GM23338 (cell line): ENCODE results near the gene FBXW2. TPM values are rescaled to one million over a fixed set of nuclear protein-coding genes. Genes with fewer than 3 reads are reported as not detected.

Experiments used
- ATAC-seq: fragments of 200-7000 bp; cut with Tn5 transposase; 3 replicates; pipeline ENCODE4 v1.9.1; 2020
- DNase-seq: peaks from one replicate; pipeline ENCODE4 v3.0.0-alpha.2; 2015; ENCODE audit warnings: low spot score
- H2AFZ ChIP-seq: fragments of 200-600 bp; sonication (generic); 2 replicates; pipeline ENCODE4 v1.8.0; 2016; ENCODE audit warnings: antibody characterized with exemption, mild to moderate bottlenecking, moderate library complexity
- H3F3A ChIP-seq: fragments of 200-600 bp; sonication (generic); replicated peaks from 2 replicates; pipeline ENCODE4 v1.8.0; 2017; ENCODE audit warnings: antibody characterized with exemption, mixed run types, low read depth
- H3K27ac ChIP-seq: fragments of 200-600 bp; sonication (generic); 2 replicates; pipeline ENCODE4 v1.6.1; 2016; ENCODE audit warnings: low read depth
- H3K27me3 ChIP-seq: fragments of 200-600 bp; sonication (generic); 2 replicates; pipeline ENCODE4 v1.8.0; 2016; ENCODE audit warnings: mild to moderate bottlenecking, mixed run types, moderate library complexity; ENCODE audit not compliant: insufficient read depth
- H3K36me3 ChIP-seq: fragments of 200-600 bp; sonication (generic); 2 replicates; pipeline ENCODE4 v1.8.0; 2016; ENCODE audit warnings: mild to moderate bottlenecking; ENCODE audit not compliant: insufficient read depth
- H3K4me1 ChIP-seq: fragments of 200-600 bp; sonication (generic); 2 replicates; pipeline ENCODE4 v1.8.0; 2016; ENCODE audit warnings: mild to moderate bottlenecking, moderate library complexity; ENCODE audit not compliant: insufficient read depth
- H3K4me2 ChIP-seq: fragments of 200-600 bp; sonication (generic); 2 replicates; pipeline ENCODE4 v1.7.1; 2017; ENCODE audit warnings: mixed run types
- H3K4me3 ChIP-seq: fragments of 200-600 bp; sonication (generic); 2 replicates; pipeline ENCODE4 v1.6.1; 2016; ENCODE audit warnings: mixed run types
- H3K79me2 ChIP-seq: fragments of 200-600 bp; sonication (generic); replicated peaks from 2 replicates; pipeline ENCODE4 v1.8.0; 2017; ENCODE audit warnings: mild to moderate bottlenecking; ENCODE audit not compliant: insufficient read depth
- H3K9me2 ChIP-seq: fragments of 200-600 bp; sonication (generic); 2 replicates; pipeline ENCODE4 v1.8.0; 2017; ENCODE audit not compliant: insufficient read depth
- H4K20me1 ChIP-seq: fragments of 200-600 bp; sonication (generic); replicated peaks from 2 replicates; pipeline ENCODE4 v1.8.0; 2017; ENCODE audit warnings: mild to moderate bottlenecking; ENCODE audit not compliant: insufficient read depth
- H3K27ac Mint-ChIP-seq: 2 replicates; pipeline ENCODE4 v1.8.0; 2020; ENCODE audit warnings: inconsistent platforms, mild to moderate bottlenecking, moderate library complexity, mixed read lengths
- H3K27me3 Mint-ChIP-seq: 3 replicates; pipeline ENCODE4 v1.8.0; 2022; ENCODE audit warnings: low read depth, mild to moderate bottlenecking, moderate library complexity, mixed read lengths, inconsistent platforms; ENCODE audit not compliant: insufficient read depth, poor library complexity
- H3K36me3 Mint-ChIP-seq: 3 replicates; pipeline ENCODE4 v1.8.0; 2021; ENCODE audit warnings: low read depth, mild to moderate bottlenecking, inconsistent platforms, moderate library complexity, mixed read lengths
- H3K4me1 Mint-ChIP-seq: 3 replicates; pipeline ENCODE4 v1.8.0; 2020; ENCODE audit warnings: mild to moderate bottlenecking, inconsistent platforms, mixed read lengths
- H3K4me3 Mint-ChIP-seq: 3 replicates; pipeline ENCODE4 v1.8.0; 2021; ENCODE audit warnings: moderate library complexity, mild to moderate bottlenecking, inconsistent platforms, mixed read lengths
- H3K9me3 Mint-ChIP-seq: 3 replicates; pipeline ENCODE4 v1.8.0; 2020; ENCODE audit warnings: moderate library complexity, mild to moderate bottlenecking, inconsistent platforms, mixed read lengths
- CREB1 ChIP-seq: fragments of 250-450 bp; sonication (Bioruptor Pico); IDR thresholded peaks from 2 replicates; pipeline ENCODE4 v1.5.0; 2020; ENCODE audit warnings: low read depth, mild to moderate bottlenecking, moderate library complexity
- EZH2 ChIP-seq: fragments of 200-600 bp; sonication (generic); IDR thresholded peaks from one replicate; pipeline ENCODE4 v1.8.0; 2017; ENCODE audit warnings: antibody characterized with exemption, mild to moderate bottlenecking, low read depth; ENCODE audit not compliant: unreplicated experiment
- EZH2phosphoT487 ChIP-seq: fragments of 200-600 bp; sonication (generic); IDR thresholded peaks from one replicate; pipeline ENCODE4 v1.8.1; 2018; ENCODE audit warnings: antibody characterized with exemption; ENCODE audit not compliant: unreplicated experiment
- JUNB ChIP-seq: IDR thresholded peaks from one replicate; pipeline ENCODE4 v1.6.1; 2016; ENCODE audit warnings: antibody characterized with exemption; ENCODE audit not compliant: unreplicated experiment
- NANOG ChIP-seq: IDR thresholded peaks from 2 replicates; pipeline ENCODE4 v1.6.1; 2016; ENCODE audit warnings: antibody characterized with exemption, borderline replicate concordance
- POLR2AphosphoS5 ChIP-seq: IDR thresholded peaks from 2 replicates; pipeline ENCODE4 v1.6.1; 2016; ENCODE audit warnings: antibody characterized with exemption, low read depth
- STAT1 ChIP-seq: IDR thresholded peaks from one replicate; pipeline ENCODE4 v1.6.1; 2016; ENCODE audit warnings: antibody characterized with exemption; ENCODE audit not compliant: unreplicated experiment
- ZNF114 ChIP-seq: fragments of 250-450 bp; sonication (Bioruptor Pico); IDR thresholded peaks from 2 replicates; pipeline ENCODE4 v1.5.0; 2020; ENCODE audit warnings: mild to moderate bottlenecking, moderate library complexity
- ZNF331 ChIP-seq: fragments of 250-450 bp; sonication (Bioruptor Pico); IDR thresholded peaks from 2 replicates; pipeline ENCODE4 v1.5.0; 2020; ENCODE audit warnings: low read depth, mild to moderate bottlenecking, moderate library complexity
- polyA plus RNA-seq: library from polyadenylated mRNA; unstranded; fragments of >200 nt; fragmentation: Nextera tagmentation; extraction: Ambion mirVana; gene quantifications from 2 replicates; pipeline ENCODE4 v1.2.1, GENCODE V29; 2016
- total RNA-seq: library from RNA; depleted of rRNA; stranded (reverse); fragments of >200 nt; shearing (Covaris generic); gene quantifications from 2 replicates; pipeline ENCODE4 v1.2.3, GENCODE V29; 2014
- TF ChIP-seq, protein P1 (sequence below): IDR thresholded peaks from one replicate; pipeline ENCODE4 v1.6.1; 2018; ENCODE audit warnings: antibody characterized with exemption; ENCODE audit not compliant: unreplicated experiment
- TF ChIP-seq, protein P2 (sequence below): IDR thresholded peaks from 2 replicates; pipeline ENCODE4 v1.6.1; 2016; ENCODE audit warnings: antibody characterized with exemption
- TF ChIP-seq, protein P3 (sequence below), 2 experiments: fragments of 200-600 bp in 1 of 2; sonication (generic) in 1 of 2; conservative IDR thresholded peaks; 2 replicates each; pipeline versions ENCODE4 v1.5.1 to v1.6.1; 2016 to 2017; ENCODE audit warnings: antibody characterized with exemption in 2 of 2, low read depth in 2 of 2, mild to moderate bottlenecking in 2 of 2, moderate library complexity in 1 of 2

The FBXW2 gene
- total and polyA plus RNA-seq, 2 experiments from 2014 or later = 10.0 to 55.2 TPM

DNA sequence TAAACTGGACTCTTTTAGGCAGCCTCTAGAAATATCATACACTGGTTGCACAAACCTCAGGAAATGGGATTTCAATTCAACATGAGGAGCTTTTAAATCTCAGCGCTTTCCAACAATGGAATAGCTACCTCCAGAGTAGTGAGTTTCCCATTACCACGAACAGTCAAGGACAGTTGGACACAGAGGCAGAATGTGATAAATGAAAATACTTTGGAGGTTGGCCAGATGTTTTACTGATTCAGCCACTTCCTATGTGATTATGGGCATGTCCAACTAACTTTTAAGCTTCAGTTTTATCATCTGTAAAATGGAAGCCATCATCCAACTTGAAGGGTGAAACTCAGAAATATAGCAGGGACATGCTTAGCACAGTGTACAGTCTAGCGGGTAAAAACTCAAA is 2.1 kb downstream of the FBXW2 start (continued):
- TF ChIP-seq, protein P1, sequence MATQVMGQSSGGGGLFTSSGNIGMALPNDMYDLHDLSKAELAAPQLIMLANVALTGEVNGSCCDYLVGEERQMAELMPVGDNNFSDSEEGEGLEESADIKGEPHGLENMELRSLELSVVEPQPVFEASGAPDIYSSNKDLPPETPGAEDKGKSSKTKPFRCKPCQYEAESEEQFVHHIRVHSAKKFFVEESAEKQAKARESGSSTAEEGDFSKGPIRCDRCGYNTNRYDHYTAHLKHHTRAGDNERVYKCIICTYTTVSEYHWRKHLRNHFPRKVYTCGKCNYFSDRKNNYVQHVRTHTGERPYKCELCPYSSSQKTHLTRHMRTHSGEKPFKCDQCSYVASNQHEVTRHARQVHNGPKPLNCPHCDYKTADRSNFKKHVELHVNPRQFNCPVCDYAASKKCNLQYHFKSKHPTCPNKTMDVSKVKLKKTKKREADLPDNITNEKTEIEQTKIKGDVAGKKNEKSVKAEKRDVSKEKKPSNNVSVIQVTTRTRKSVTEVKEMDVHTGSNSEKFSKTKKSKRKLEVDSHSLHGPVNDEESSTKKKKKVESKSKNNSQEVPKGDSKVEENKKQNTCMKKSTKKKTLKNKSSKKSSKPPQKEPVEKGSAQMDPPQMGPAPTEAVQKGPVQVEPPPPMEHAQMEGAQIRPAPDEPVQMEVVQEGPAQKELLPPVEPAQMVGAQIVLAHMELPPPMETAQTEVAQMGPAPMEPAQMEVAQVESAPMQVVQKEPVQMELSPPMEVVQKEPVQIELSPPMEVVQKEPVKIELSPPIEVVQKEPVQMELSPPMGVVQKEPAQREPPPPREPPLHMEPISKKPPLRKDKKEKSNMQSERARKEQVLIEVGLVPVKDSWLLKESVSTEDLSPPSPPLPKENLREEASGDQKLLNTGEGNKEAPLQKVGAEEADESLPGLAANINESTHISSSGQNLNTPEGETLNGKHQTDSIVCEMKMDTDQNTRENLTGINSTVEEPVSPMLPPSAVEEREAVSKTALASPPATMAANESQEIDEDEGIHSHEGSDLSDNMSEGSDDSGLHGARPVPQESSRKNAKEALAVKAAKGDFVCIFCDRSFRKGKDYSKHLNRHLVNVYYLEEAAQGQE = no peak
- TF ChIP-seq JUNB (no peak), CREB1 (CRISPR knock-in tag) (no peak), NANOG (no peak), STAT1 (no peak), ZNF331 (CRISPR knock-in tag) (no peak), EZH2phosphoT487 (no peak), POLR2AphosphoS5 (no peak), EZH2 (no peak)
- TF ChIP-seq, protein P2, sequence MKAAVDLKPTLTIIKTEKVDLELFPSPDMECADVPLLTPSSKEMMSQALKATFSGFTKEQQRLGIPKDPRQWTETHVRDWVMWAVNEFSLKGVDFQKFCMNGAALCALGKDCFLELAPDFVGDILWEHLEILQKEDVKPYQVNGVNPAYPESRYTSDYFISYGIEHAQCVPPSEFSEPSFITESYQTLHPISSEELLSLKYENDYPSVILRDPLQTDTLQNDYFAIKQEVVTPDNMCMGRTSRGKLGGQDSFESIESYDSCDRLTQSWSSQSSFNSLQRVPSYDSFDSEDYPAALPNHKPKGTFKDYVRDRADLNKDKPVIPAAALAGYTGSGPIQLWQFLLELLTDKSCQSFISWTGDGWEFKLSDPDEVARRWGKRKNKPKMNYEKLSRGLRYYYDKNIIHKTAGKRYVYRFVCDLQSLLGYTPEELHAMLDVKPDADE = no peak
- TF ChIP-seq, protein P3, sequence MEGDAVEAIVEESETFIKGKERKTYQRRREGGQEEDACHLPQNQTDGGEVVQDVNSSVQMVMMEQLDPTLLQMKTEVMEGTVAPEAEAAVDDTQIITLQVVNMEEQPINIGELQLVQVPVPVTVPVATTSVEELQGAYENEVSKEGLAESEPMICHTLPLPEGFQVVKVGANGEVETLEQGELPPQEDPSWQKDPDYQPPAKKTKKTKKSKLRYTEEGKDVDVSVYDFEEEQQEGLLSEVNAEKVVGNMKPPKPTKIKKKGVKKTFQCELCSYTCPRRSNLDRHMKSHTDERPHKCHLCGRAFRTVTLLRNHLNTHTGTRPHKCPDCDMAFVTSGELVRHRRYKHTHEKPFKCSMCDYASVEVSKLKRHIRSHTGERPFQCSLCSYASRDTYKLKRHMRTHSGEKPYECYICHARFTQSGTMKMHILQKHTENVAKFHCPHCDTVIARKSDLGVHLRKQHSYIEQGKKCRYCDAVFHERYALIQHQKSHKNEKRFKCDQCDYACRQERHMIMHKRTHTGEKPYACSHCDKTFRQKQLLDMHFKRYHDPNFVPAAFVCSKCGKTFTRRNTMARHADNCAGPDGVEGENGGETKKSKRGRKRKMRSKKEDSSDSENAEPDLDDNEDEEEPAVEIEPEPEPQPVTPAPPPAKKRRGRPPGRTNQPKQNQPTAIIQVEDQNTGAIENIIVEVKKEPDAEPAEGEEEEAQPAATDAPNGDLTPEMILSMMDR (conservative IDR thresholded peaks at IDR 0.05; ENCODE audit: low read depth in 2 of 2) = no peak

DNA sequence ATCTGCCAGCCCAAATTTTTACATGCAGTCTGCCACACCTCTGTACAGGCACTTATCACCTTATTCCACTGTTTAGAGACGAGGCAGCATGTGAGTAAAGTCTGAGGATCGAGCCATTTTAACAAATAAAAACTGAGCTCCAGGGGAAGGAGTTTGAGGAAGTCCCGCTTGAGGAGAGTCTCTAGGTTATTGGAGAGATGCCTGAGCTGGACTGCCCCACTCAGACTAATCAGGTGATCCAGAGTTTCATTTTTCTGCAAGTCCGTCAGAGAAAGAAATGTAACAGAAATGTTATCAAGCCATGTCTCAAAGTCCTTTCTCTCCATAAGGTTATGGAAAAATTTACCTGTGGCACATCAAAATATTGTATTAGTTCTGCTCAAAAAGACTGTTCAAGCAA is 5.3 kb downstream of the FBXW2 start:
- H3K4me1 Mint-ChIP-seq = peaks cover 8% of the 10 kb centered on the region; the same call in 1 of the 3 replicates
- ATAC-seq = no peak
- H3K4me2 ChIP-seq = no peak overlapping the region
- peaks cover 7% of the 10 kb centered on the region; the same call in 1 of the 2 replicates for H3K4me1 ChIP-seq
- H3K9me2 ChIP-seq = no peaks in the 10 kb centered on the region
- H3K27ac Mint-ChIP-seq = no peak overlapping the region
- no peak overlapping the region for H3K27ac ChIP-seq
- no peaks in the 10 kb centered on the region for H3K9me3 Mint-ChIP-seq
- no peak overlapping the region for H3K4me3 Mint-ChIP-seq
- H3F3A ChIP-seq = no peaks in the 10 kb centered on the region; the same call in 1 of the 2 replicates
- H3K27me3 ChIP-seq = no peaks in the 10 kb centered on the region
- H4K20me1 ChIP-seq = peaks cover 20% of the 10 kb centered on the region
- no peak for DNase-seq
- H2AFZ ChIP-seq = no peak overlapping the region
- no peak overlapping the region for H3K4me3 ChIP-seq
- H3K27me3 Mint-ChIP-seq = no peaks in the 10 kb centered on the region
- H3K36me3 ChIP-seq = peaks cover 14% of the 10 kb centered on the region; the same call in 1 of the 2 replicates
- peaks cover 97% of the 10 kb centered on the region for H3K79me2 ChIP-seq
- peaks cover 43% of the 10 kb centered on the region for H3K36me3 Mint-ChIP-seq
- TF ChIP-seq ZNF114 (CRISPR knock-in tag) = no peak
- TF ChIP-seq, protein P1 = no peak
- TF ChIP-seq, protein P2 = no peak
- TF ChIP-seq, protein P3 (conservative IDR thresholded peaks at IDR 0.05; ENCODE audit: low read depth in 2 of 2) = no peak
- no peak for TF ChIP-seq POLR2AphosphoS5
- no peak for TF ChIP-seq EZH2phosphoT487
- no peak for TF ChIP-seq STAT1
- no peak for TF ChIP-seq NANOG
